GM12872 (cell line): Measurements from ENCODE around the gene DIAPH2.

Experiments used
- CTCF ChIP-seq: IDR thresholded peaks from 3 replicates; pipeline ENCODE4 v1.5.1; 2011; ENCODE audit warnings: low read depth, mild to moderate bottlenecking, low read length, moderate library complexity; ENCODE audit not compliant: insufficient read depth

Gene DIAPH2

GRCh38 chrX:96684339-96685209, at the start of gene DIAPH2:
Gene DIAPH2, plus strand, starts transcription at chrX:96684842.
- TF ChIP-seq CTCF: peak; percentile 15; the same call in 1 of the 3 replicates

DNA sequence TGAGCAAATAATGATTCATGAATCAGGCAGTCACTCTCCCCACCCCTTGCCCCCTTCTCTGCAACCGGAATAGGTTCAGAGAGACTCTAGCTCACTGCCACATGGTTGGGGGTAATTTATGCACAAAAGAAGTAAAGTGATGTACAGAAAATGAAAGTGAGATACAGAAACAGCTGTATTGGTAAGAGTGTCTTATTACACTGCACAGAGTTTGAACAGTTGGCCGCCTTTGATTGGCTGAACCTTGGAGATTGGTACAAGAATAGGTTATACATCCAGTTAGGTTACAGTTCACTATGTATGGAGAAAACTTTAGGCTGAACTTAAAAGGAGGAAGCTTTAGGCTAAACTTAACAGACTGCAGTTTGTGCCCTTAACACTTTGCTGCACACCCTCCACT, 34.6 kb upstream of the DIAPH2 start:
- no peak for TF ChIP-seq CTCF

DNA sequence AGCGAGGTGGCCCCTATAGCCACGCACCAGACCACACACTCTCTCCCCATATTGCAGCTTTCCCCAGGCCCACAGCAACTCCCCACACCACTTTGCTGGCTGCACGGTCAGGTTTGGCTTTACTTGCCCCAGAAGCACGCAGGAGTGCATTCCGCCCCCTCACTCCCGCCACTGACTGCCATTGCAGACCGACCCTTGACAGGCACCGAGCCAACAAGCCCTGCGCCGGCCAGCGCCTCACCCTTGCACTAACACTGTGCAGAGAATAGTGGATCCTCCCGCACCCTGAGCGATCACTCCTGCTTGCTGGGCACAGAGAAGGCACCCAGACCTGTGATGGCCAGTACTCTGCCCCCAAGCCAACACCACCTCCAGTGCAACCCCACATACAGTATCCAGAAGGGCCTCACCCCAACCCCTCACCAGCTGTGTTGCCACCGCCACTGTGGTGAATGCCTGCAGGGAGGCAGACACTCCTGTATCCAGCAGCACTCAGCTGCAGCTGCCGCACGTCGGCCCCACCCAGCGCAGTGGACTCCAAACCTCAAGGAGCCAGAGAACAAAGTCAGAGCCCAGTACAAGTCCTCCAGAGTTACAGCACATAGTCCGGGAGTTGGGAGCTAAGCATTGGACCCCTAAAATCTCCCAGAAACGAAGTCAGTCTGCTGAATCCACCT, 28.6 kb upstream of the DIAPH2 start:
- TF ChIP-seq CTCF: no peak

DNA sequence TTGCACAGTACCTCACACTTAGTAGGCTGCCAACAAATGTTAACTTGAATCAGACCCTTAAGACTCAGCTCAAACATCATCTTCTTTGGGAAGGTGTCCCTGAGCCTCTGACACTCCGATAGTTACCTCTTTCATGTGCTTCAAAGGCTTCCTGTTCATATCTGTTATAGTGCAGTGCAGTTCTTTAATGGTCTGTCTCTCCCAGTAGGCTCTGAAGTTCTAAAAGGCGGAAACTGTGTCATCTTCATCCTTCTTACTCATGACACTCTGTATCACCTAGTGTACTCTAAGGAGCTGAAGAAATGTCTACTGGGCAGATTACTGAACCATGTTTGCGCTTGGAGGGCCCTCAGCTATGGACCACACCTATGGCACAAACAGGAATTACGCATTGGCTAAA, 2.1 kb upstream of the DIAPH2 start:
- TF ChIP-seq CTCF: no peak

GRCh38 chrX:96683997-96684338, 674 bp upstream of the DIAPH2 start:
- no peak for TF ChIP-seq CTCF

DNA sequence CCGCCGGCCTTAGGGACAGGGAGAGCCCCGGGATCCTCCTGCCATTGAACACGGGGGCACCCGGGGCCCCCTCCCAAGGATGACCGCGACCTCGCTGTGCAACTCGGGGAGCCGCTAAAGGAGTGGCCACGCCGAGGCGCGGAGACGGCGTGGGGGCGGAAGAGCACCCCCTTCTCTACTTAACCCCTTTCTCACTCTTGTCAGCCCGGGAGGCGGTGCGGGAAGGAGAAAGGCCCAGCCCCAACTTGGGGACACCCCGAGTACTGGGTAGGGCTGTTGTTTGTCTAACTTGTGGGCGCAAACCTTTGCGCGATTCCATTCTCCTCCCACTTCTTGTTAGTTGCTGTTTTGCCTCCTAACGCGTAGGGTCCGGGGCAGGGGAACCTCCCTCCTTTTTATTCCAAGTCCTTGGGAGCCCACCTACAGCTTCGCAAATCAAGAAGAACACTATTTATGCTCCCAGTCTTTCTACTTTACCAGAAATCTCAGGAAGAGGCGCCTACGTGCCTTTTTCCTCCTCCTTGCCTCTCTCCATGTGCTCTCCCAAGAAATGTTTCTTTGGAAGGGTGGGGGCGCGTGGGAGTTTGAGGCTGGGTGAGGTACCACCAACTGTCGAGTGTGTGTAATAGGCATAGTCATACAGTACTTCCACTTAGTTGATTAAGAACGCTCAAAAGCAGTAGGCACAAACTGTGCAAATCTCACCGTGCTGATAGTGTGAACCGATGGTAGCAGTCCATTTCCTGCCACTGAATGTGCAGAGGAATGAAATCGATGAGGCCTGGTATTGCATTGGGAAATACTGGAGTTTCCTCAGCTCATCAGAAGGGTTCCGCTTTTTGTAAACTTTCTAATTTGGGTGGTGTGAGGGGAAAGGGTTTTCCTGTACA, 813 bp downstream of the DIAPH2 start:
- TF ChIP-seq CTCF: no peak

DNA sequence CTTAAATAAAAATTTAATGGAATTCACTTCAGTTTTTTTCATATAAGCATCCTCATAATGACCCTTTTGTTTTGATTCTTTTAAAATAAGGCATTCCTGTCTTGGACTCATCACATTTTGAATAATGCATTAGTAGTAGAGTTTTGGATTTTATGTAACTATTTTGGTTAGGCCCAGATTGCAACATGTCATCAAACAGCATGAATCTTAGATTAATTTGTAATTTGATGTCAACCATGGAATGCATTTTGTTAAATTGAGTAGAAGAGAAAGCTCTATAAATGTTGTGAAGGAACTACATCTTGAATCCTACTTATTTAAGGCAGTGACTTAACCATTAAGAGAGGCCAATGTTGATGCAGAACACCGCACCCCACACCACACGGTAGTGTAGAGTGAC, 3.1 kb downstream of the DIAPH2 start:
- TF ChIP-seq CTCF: no peak
